Activated CD8-positive, alpha-beta T cell treated with anti-CD3 and anti-CD28 coated beads for 36 hours (primary cell): Measurements from ENCODE around the gene CUEDC2. TPM values are rescaled to one million over a fixed set of nuclear protein-coding genes. Genes with fewer than 3 reads are reported as not detected.

Experiments used
- ATAC-seq: fragments of 200-7000 bp; cut with Tn5 transposase; one replicate; pipeline ENCODE4 v1.10.0; 2021; ENCODE audit warnings: mild to moderate bottlenecking, moderate library complexity
- CTCF ChIA-PET: fragments of 350-600 bp; sonication (Branson Sonifier 250); formaldehyde crosslinking; loops from one replicate; lab custom pipeline; 2021; ENCODE audit warnings: antibody characterized with exemption; lab: Charles Lee
- POLR2A ChIA-PET: fragments of 350-600 bp; sonication (Branson Sonifier 250); formaldehyde crosslinking; loops from one replicate; lab custom pipeline; 2021; ENCODE audit warnings: antibody characterized with exemption; lab: Charles Lee
- DNase-seq: peaks from one replicate; pipeline ENCODE4 v3.0.0-alpha.2; 2020
- H3K27ac Mint-ChIP-seq: one replicate; pipeline ENCODE4 v1.8.0; 2021; ENCODE audit warnings: mild to moderate bottlenecking, mixed read lengths
- H3K27me3 Mint-ChIP-seq: one replicate; pipeline ENCODE4 v1.8.0; 2021; ENCODE audit warnings: mixed read lengths
- H3K36me3 Mint-ChIP-seq: one replicate; pipeline ENCODE4 v1.8.0; 2021; ENCODE audit warnings: low read depth, mixed read lengths
- H3K4me1 Mint-ChIP-seq: one replicate; pipeline ENCODE4 v1.8.0; 2021; ENCODE audit warnings: low read depth, mixed read lengths
- H3K4me3 Mint-ChIP-seq: one replicate; pipeline ENCODE4 v1.8.0; 2021; ENCODE audit warnings: mild to moderate bottlenecking, moderate library complexity, mixed read lengths
- H3K9me3 Mint-ChIP-seq: one replicate; pipeline ENCODE4 v1.8.0; 2021; ENCODE audit warnings: mixed read lengths
- intact Hi-C: fragments of 100-400 bp; cut with micrococcal nuclease; formaldehyde crosslinking; loops from one replicate; pipeline ENCODE4 v1.10.0; 2022
- total RNA-seq, 2 experiments: library from RNA; stranded (reverse); gene quantifications; one replicate each; pipeline ENCODE4 v1.2.3, GENCODE V29; 2021
- TF ChIP-seq, protein P1 (sequence below): fragments of 200-600 bp; IDR thresholded peaks from one replicate; pipeline ENCODE4 v1.8.0; 2022; ENCODE audit warnings: antibody characterized with exemption, mild to moderate bottlenecking

Gene CUEDC2
- total RNA-seq, 2 experiments from 2014 or later: 71.8 to 76.4 TPM

DNA sequence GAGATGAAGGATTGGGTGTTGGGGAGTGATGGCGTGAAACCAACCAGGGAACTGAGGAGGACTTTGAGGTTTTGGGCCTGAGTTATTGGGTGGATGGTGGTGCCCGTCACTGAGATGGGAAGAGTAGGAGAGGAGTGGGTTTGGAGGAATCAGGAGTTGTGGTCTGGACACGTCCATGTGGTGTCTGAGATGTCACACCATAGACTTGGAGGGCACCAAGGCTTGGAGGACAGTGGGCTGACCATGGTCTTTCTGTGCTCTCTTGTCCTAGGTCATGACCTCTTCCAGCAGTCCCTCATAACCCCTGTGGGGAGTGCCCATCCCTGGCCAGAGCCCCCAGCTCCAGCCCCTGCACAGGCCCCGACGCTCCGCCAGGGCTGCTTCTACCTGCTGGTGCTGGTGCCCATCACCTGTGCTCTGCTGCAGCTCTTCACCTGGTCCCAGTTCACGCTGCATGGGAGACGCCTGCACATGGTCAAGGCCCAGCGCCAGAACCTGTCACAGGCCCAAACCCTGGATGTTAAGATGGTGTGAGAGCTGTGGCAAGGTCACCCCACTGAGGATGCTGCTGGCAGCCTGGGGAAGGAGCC is 43.2 kb upstream of the CUEDC2 start:
- DNase-seq (no peak), ATAC-seq (no peak)
- ChIA-PET CTCF (interaction anchor here (1.0 kb wide), 1 partner anchor 55 kb away, joined by 3 read pairs; the partner anchor contains the start of gene FBXL15), POLR2A (interaction anchor here (0.6 to 1.5 kb wide), 3 partner anchors 40 to 206 kb away, joined by 3 to 4 read pairs (median 3); no protein-coding TSS in a partner anchor)
- TF ChIP-seq, protein P1, sequence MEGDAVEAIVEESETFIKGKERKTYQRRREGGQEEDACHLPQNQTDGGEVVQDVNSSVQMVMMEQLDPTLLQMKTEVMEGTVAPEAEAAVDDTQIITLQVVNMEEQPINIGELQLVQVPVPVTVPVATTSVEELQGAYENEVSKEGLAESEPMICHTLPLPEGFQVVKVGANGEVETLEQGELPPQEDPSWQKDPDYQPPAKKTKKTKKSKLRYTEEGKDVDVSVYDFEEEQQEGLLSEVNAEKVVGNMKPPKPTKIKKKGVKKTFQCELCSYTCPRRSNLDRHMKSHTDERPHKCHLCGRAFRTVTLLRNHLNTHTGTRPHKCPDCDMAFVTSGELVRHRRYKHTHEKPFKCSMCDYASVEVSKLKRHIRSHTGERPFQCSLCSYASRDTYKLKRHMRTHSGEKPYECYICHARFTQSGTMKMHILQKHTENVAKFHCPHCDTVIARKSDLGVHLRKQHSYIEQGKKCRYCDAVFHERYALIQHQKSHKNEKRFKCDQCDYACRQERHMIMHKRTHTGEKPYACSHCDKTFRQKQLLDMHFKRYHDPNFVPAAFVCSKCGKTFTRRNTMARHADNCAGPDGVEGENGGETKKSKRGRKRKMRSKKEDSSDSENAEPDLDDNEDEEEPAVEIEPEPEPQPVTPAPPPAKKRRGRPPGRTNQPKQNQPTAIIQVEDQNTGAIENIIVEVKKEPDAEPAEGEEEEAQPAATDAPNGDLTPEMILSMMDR: no peak
- no peaks in the 10 kb centered on the region for H3K27me3 Mint-ChIP-seq
- H3K9me3 Mint-ChIP-seq: no peaks in the 10 kb centered on the region
- intact Hi-C loops: loop anchor here (10.0 kb wide), 1 partner anchor 241 kb away; no protein-coding TSS in a partner anchor
- H3K4me1 Mint-ChIP-seq: peaks cover 29% of the 10 kb centered on the region
- H3K4me3 Mint-ChIP-seq: no peak overlapping the region
- H3K27ac Mint-ChIP-seq: no peak overlapping the region
- peaks cover 18% of the 10 kb centered on the region for H3K36me3 Mint-ChIP-seq

DNA sequence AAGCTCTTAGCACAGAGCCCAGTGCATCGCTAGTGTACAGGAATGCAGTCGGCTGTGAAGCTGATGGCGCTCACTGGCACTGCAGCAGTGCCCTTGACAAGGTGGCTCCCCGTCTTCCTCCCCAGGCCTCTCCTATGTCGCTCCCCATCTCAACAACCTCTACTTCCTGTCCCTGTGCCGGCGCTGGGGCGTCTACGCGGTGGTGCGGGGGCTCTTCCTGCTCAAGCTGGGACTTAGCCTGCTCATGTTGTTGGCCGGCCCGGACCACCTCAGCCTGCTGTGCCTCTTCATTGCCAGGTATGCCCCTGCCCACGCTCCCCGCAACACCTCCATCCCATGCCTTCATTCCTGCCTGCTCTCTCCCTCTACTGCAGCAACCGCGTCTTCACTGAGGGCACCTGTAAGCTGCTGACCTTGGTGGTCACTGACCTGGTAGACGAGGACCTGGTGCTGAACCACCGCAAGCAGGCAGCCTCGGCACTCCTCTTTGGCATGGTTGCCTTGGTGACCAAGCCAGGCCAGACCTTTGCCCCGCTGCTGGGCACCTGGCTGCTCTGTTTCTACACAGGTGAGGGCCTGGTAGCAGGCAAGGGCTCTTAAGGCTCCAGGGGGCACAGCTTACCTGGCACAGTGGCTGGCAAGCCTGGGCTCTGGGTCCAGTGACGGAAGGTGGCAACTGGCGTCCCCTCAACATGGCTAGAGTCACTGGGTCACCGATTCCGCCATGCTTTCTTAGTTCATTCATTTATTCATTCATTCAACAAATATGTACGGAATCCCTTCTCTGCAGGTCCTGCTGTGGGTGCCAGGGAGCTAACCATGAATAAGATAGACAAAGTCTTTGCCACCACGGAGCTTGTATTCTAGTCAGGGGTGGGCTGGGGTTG is 41.3 kb upstream of the CUEDC2 start:
- ChIA-PET POLR2A (interaction anchor here (1.4 to 1.5 kb wide), 3 partner anchors 12 to 38 kb away, joined by 4 to 7 read pairs (median 5); partner anchors contain the start of gene C10orf95), CTCF (interaction anchor here (0.8 to 1.7 kb wide), 6 partner anchors 12 to 244 kb away, joined by 3 to 10 read pairs (median 4); no protein-coding TSS in a partner anchor)
- DNase-seq: peak; percentile 41
- ATAC-seq: peak; percentile 84
- H3K4me1 Mint-ChIP-seq: peaks cover 23% of the 10 kb centered on the region
- no peaks in the 10 kb centered on the region for H3K27me3 Mint-ChIP-seq
- TF ChIP-seq, protein P1: no peak
- intact Hi-C loops: loop anchor here (10.0 kb wide), 1 partner anchor 239 kb away; no protein-coding TSS in a partner anchor
- peak overlapping the region; percentile 72 for H3K27ac Mint-ChIP-seq
- no peaks in the 10 kb centered on the region for H3K9me3 Mint-ChIP-seq
- H3K4me3 Mint-ChIP-seq: no peak overlapping the region
- peaks cover 10% of the 10 kb centered on the region for H3K36me3 Mint-ChIP-seq

DNA sequence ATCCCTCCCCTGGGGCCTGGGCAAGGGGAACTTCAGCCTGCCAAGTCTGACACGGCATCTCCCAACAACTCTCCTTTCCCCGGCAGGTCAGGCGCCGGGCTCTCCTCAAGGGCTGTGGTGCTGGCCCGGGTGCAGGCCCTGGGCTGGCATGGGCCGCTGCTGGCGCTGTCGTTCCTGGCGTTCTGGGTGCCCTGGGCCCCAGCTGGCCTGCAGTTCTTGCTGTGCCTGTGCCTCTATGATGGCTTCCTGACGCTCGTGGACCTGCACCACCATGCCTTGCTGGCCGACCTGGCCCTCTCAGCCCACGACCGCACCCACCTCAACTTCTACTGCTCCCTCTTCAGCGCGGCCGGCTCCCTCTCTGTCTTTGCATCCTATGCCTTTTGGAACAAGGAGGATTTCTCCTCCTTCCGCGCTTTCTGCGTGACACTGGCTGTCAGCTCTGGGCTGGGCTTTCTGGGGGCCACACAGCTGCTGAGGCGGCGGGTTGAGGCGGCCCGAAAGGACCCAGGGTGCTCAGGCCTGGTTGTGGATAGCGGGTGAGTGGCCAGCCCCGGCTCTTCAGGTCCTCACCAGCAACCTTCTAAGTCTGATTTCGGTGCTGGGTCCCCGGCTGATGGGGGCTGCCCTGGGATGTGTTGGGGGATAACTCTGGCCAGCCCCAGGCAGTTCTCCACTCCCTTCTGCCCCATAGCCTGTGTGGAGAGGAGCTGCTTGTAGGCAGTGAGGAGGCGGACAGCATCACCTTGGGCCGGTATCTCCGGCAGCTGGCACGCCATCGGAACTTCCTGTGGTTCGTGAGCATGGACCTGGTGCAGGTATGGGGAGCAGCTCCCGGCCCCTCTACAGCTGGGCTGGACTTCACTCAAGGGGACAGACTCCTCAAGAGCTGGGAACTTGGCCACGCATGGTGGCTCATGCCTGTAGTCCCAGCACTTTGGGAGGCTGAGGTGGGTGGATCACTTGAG is 38.5 kb upstream of the CUEDC2 start:
- ChIA-PET CTCF (interaction anchor here (0.9 to 1.7 kb wide), 2 partner anchors 33 to 239 kb away, joined by 3 read pairs; no protein-coding TSS in a partner anchor), POLR2A (interaction anchor here (0.8 to 1.5 kb wide), 2 partner anchors 9 to 30 kb away, joined by 3 to 7 read pairs; no protein-coding TSS in a partner anchor)
- ATAC-seq: no peak
- H3K36me3 Mint-ChIP-seq: peaks cover 12% of the 10 kb centered on the region
- no peak overlapping the region for H3K4me3 Mint-ChIP-seq
- TF ChIP-seq, protein P1: no peak
- H3K27me3 Mint-ChIP-seq: no peaks in the 10 kb centered on the region
- no peak overlapping the region for H3K27ac Mint-ChIP-seq
- H3K9me3 Mint-ChIP-seq: no peaks in the 10 kb centered on the region
- intact Hi-C loops: loop anchor here (10.0 kb wide), 1 partner anchor 236 kb away; no protein-coding TSS in a partner anchor
- peaks cover 16% of the 10 kb centered on the region for H3K4me1 Mint-ChIP-seq
- DNase-seq: no peak

DNA sequence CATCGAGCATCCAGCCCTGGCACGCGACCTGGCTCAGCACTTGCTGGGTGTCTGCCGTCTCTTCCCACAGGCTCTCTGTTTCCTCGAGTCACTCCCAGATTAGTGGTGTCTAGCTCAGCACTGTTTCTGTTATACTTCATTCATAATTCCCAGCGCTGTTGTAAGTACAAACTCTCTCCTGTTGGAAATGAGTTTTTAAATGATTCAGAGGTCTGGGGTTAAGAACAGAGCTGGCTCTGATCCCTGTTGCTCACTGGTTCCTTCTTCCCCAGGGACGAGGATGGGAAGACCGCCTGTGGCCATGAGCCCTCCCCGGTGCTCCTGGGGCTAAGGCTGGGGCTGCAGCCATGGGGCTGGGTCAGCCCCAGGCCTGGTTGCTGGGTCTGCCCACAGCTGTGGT is 36.3 kb upstream of the CUEDC2 start:
- no peak for DNase-seq
- no peak for ATAC-seq
- H3K9me3 Mint-ChIP-seq: no peaks in the 10 kb centered on the region
- intact Hi-C loops: no loop called here
- H3K27me3 Mint-ChIP-seq: no peaks in the 10 kb centered on the region
- no peak overlapping the region for H3K27ac Mint-ChIP-seq
- H3K4me1 Mint-ChIP-seq: peaks cover 16% of the 10 kb centered on the region
- TF ChIP-seq, protein P1: no peak
- H3K4me3 Mint-ChIP-seq: no peak overlapping the region
- ChIA-PET POLR2A (no interaction called here), CTCF (interaction anchor here (0.8 to 1.3 kb wide), 3 partner anchors 17 to 237 kb away, joined by 3 read pairs; partner anchors contain the start of gene C10orf95)
- H3K36me3 Mint-ChIP-seq: peaks cover 7% of the 10 kb centered on the region
